CD1c-positive myeloid dendritic cell (primary cell): ENCODE data around the gene MAP3K1.
A peak's percentile ranks its signal among the peaks of the same experiment; 100 is the strongest.
"Not testable (repeated sequence)": the region's sequence is repeated elsewhere in the genome, so short reads cannot be mapped to it uniquely, and the experiment has no call there.

Source experiments
- DNase-seq: peaks from one replicate; pipeline ENCODE4 v3.0.0-alpha.2; 2016; ENCODE audit errors: extremely low spot score

MAP3K1 gene

DNA sequence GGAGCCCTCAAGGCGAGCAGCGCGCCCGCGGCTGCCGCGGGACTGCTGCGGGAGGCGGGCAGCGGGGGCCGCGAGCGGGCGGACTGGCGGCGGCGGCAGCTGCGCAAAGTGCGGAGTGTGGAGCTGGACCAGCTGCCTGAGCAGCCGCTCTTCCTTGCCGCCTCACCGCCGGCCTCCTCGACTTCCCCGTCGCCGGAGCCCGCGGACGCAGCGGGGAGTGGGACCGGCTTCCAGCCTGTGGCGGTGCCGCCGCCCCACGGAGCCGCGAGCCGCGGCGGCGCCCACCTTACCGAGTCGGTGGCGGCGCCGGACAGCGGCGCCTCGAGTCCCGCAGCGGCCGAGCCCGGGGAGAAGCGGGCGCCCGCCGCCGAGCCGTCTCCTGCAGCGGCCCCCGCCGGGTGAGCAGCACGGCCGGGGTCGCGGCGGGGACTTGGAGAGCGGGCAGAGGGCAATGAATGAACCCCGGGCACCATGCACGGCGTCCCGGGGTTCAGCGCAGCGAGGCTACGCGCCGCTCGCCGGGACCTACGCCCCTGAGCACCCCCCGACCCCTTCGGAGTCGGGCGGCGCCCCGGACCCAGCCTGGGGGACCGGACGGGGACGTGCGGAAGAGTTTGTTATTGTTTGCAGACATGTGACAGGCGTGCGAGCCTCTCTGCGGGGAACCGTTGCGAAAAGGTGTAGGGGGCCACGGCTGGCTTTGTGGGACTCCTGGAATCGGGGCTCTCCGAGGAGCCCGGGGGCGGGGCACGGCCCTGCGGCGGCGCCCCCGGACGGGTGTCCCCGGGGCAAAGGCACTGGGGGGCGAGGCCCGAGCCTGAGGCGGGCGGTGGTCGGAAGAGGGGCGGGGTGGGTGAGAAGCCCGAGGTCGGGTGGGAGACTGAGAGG is 553 bp downstream of the MAP3K1 start:
- DNase-seq, result peak; percentile 72

DNA sequence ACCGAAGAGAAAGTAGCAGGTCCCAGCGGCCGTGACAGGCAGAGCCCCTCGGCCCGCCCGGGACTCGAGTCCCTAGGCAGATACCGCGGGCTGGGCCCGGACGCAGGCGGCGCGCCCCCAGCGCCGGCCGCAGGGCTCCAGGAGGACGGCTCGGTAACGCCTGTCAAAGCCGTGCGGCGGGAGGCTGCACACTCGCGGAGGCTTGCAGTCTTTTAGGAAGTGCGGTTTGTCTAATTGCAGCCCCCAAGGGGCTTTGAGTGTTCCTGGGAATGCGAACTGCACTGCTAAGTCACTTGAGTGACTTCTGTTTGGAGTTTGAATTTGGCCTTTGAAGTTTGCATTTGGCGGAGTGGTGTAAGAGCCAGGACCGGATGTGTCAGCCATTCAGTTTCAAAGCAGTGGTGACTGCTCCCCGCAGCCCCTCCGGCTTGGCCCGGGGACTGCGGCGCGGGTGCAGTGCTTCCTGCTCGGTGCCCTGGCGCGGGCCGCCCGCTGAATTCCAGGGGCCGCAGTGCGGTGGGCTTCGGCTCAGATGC is 1.3 kb downstream of the MAP3K1 start:
- DNase-seq, result peak; percentile 71

DNA sequence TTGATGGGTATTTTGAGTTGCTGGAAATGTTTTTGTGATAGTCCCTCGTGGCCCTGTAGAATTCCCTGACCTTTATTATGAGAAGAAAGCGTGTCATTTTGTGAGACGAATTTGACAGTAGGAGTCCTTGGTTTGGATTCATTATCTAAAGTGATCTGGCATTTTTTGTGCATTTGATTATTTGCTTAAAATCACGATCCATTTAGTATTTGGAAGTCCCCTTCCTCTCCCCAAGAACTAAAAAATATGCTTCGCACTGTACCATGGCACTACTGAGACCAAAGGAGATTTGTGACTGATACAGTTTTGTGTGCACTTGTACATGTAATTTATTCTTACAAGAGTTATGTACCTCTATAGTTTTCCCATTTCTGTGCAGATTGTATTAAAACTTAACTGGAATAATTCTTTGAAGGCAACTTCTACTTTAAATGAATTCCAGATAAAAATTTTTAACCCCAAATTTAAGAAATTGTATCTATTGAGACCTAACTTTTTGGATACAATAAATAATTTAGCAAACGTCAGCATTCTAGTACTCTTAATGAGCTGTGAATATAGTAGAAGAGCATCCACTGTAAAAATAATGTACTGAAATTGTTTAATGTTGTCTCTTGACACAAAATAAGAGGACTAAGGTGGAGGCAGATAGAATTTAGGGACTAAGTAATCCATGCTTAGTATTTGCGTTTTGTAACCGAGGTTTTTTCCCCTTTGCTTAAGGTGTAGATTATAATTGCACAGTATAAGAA is 2.1 kb downstream of the MAP3K1 start:
- DNase-seq, result no peak

DNA sequence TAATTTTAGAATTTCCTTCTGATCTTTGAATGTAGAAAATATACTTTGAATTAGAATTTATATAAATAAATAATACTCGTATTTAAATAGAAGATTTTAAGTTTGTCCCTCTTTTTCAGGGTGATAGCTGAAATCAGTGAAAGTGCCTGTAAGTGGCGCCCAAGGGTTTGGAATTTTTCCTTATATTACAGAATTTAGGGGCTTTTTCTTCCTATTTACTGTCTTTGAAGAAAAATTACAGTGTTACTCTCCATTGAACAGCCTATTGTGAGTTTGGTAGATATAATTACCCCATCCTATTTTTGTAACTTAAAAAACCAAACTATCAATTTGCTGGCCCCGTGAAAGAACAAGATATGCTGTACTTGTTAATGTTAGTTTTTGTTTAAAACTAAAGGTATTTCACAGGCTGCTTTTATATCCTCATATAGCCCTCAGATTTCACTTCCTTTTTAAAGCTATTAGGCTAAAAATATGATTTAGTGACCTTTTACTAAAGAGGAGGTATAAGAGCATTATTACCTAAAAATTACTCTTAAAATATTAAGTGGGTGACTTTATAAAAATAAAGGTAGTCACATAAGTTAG is 3.2 kb downstream of the MAP3K1 start:
- peak; percentile 51 for DNase-seq

DNA sequence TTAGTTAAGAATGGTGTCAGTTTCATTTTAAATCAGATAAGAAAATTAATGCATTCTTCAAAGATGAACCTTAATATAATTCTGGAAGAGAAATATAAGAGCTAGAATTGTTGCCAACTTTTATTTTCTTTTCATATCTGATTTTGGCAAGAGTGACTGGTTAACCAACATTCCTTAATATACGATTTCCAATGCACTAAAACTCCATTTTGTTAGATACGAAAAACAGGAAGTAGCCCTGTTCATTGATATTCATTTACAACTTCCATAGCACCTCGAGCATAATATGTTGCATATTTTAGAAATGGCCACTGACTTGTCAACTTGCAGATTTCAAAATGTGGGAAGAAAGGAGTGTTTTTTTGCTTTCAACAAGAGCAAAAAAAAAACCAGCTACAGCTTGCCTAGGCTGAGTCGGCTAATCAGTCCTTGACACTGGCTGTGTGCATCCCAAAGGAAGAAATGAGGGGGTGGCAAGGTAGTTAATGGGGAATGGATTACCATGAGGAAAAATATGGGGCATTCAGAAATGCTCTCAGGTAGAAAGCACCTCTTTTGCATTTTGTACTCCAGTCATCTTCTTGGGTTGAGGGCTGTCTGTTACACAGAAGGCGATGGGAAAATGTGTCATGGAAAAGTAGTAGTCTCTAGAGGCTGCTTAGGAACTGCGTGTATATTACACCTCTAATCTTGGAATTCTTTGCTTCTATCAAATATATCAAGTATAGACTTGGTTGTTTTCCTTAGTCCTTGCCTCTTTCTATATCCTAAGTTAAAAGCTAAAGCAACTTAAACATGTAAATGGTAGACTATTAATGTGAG is 3.9 kb downstream of the MAP3K1 start:
- DNase-seq, result peak; percentile 77

DNA sequence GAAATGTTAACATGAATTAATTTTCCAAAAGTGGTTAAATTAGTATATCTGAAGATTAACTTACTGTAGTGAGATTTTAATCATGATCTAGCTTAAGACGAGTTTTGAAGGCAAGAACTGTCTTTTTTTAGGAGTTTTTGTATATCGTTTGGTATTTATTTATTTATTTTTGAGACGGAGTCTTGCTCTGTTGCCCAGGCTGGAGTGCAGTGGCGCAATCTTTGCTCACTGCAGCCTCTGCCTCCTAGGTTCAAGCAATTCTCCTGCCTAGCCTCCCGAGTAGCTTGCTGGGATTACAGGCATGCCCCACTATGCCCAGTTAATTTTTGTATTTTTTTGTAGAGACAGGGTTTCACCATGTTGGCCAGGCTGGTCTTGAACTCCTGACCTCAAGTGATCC is 6.5 kb downstream of the MAP3K1 start:
- not testable (repeated sequence) for DNase-seq

DNA sequence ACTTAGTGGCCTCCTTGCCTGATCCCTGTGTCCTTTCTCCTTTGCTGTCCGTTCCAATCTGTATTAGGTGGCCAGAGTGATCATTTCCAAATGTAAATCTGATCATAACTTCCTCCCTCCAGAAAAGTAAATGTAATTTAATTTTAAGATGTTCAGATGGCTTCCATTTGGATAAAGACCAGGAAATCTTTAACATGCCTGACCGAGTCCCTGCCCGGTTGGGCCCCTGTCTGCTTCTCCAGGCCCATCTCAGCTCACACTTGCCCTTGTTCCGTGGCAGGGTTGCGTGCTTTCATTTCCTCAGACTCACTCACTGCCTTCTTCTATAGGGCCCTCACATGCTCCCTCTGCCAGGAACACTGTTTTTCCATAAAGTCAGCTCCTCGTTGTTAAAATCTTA is 7.6 kb downstream of the MAP3K1 start:
- peak; percentile 49 for DNase-seq

DNA sequence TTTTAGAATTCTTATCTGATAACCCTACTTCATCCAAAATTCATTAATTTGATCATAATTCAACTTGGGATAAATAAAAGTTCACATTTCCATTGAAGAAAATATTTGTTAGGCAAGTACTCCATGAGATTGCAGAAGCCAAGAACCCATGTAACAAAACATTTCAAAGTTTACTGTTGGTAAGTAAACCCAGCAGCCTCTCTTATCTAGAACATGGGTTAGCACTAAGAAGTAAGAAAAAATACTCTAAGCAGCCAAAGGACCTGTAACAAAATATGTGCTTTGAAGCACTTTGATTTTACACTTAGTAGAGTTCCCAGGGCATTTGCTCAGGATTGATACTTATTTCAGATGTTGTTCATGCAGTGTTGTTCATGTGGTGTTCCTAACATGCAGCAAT is 8.7 kb downstream of the MAP3K1 start:
- no peak for DNase-seq

DNA sequence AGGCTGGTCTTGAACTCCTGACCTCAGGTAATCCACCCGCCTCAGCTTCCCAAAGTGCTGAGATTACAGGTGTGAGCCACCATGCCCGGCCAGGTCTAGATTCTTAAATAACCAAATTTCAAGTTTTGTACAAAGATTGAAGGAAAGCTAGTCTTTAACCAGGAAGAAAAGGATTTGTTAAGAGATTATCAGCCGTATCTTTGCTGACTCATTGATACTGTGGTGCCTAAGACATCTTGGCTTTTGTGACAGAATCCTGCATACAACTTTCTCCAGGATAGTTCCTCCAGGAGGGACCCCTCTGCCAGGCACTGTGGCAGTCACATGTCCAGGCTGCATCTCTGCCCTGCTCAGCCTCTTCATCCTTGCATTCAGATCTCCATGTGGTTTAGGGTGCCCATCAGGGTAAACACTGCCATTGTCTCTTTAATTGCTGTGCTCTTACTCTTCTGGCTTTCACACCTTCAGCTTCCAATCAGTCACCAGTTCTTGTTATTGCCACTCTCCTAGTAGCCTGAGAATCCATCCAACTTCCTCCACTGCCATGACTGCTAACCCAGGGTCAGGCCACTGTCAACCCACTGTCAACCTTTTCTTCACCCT is 10.0 kb downstream of the MAP3K1 start:
- DNase-seq, result peak; percentile 30

DNA sequence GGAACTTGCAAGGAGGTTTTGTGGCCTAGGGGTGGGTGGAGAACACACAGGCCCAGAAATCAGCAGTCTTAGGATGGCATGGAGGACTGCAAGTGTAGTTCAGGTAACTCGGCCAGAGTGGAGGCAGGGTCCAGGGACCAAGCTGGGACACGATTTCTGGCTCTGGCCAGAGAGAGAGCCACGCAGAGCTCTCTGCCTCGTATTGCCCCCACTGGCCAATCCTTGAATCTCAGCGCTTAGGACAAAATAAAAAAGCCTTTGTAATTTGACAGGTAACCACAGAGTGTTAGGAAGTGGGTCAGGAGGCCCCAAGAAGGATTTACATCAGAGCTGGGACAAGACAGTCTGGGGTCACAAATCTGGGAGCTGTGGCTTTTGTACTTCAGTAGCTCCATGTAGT is 11.7 kb downstream of the MAP3K1 start:
- no peak for DNase-seq

DNA sequence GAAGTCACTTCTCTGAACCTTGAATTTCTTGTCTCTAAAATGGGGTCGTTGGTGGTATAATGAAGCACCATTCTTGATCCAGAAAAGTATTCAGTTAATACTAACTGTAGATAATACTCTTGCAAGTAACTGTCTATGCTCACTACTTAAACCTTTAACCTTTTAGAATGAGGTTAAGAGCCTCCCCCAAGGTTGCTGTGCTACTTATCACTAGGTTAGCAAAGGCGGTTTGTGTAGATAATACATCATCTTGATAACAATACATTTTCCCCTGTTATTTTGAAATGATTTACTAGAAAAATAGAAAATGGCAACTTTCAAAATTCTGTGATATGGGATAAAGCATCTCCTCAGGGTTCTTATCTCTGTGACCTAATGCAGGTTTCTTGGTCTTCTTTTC is 12.6 kb downstream of the MAP3K1 start:
- no peak for DNase-seq

DNA sequence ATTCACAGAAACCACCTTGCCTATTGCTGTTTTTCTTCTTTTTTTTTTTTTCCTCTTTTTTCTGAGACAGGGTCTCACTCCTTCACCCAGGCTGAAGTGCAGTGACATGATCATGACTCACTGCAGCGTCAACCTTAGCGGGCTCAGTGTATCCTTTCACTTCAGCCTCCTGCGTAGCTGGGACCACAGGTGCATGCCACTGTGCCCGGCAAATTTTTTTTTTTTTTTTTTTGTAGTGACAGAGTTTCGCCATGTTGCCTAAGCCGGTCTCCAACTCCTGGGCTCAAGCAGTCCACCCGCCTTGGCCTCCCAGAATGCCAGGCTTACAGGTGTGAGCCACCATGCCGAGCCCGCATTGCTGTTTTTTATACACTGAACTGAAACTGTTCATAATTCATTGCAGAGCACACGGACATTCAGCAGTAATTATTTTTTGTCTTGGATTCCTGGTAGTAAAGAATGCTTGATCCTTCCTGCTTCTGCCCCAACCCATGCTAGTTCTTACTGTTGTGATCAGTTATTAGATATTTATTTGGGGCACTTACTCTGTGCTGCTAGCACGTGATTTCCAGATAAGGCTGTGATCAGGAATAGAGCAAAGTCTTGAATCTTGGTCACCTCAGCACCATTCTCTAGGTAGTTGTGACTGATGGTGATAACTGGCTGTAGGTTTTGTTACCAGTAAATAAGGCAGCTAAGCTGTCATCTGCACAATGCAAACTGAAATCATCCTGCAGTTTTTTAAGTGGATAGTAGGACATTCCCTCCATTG is 14.0 kb downstream of the MAP3K1 start:
- DNase-seq, result no peak

DNA sequence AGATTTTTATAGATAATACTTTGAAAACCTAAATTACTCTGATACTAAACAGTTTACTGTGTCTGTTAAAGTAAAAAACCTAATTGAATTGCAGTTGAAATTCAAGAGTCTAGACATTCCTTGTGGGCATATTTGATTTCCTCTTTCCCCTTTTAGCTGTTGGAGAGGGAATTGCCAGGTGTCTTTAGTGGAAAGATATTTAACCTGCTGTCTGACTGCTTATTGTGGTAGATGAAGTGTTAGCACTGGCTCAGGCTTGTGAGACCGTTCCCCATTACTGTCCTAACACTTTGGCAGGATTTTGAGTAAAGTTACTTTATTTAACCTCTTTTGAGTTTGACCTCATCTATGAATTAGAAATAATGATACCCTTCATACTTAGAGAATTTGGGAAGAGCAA is 16.4 kb downstream of the MAP3K1 start:
- no peak for DNase-seq

DNA sequence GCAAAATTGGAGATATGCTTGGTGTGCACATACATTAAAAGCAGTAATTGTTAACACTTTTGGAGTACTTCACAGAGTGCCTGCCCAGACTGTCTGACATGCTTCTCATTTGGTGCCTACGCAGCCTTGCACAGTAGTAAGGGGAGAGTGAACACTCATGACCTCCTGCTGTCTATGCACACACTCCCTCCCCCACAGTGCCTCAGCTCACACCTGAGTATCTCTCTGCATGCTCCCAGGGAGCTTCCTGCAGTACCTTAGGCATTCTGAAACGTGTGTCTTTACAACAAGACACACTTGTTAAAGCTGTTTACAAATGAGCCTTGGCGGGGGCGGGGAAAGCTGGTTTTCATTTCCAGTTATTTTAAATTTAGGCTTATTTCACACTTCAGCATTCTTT is 18.0 kb downstream of the MAP3K1 start:
- no peak for DNase-seq

DNA sequence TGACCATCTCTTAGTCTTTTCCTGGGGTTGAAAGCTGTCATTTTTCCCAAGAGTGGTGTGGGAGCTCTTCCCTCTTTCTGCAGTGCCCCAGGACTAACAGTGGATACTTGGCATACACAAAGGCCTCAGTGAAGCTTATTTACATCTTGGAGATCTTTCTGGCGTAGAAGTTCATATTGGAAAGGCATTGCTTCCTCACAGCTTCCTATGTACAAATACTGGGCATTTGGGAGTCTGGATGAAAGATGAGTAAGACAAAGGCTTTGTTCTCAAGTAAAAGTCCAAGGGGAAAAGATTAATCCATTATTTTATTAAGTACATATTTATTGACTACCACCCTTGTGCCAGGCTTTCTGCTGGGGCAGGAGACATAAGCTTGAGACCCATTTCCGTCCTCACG is 22.0 kb downstream of the MAP3K1 start:
- no peak for DNase-seq

DNA sequence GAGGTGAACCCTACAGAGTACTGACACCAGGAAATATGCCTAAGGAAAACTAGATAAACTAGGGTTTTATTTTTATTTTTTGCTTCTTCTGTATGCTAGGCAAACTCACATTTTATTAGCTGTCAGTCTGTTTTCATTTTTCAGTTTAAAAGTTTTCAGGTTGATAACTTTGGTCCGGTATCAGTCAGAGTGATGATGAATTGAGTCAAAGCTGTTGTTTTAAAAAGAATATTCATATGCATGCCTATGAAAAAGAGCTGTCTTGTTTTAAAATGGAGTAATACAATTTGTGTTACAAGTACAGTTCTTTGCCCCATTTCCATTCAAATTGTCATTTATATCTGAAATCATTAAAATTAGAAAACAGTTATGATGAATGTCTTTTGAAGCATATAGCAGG is 22.6 kb downstream of the MAP3K1 start:
- DNase-seq, result no peak

DNA sequence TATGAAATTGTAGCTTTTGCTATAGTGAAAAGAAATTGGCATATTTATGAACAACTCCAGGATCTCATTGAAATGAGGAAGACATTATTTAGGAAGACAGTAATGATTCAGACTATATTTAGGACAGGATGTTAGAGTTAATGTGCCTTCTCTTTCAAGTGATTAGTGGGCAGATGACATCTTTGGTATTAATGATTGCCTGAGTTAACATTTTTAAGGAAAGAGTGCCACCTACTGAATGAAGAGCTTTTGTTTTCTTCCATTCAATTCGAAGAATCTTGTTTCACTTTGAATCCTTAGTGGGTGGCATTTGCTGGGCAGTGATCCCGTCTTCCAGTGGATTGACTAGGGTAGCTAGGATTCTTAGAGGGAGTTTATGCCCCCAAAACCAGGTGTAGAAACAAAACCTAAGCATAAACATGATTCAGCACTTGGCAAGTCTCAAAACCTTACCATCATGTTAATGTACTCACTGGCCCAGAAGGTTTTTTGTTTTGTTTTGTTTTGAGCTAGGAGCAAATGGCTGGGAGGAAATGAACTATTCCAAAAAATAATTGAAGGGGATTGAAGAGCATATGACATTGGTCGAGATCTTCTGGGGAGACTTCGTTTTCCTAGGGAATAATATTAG is 23.2 kb downstream of the MAP3K1 start:
- DNase-seq, result peak; percentile 76

DNA sequence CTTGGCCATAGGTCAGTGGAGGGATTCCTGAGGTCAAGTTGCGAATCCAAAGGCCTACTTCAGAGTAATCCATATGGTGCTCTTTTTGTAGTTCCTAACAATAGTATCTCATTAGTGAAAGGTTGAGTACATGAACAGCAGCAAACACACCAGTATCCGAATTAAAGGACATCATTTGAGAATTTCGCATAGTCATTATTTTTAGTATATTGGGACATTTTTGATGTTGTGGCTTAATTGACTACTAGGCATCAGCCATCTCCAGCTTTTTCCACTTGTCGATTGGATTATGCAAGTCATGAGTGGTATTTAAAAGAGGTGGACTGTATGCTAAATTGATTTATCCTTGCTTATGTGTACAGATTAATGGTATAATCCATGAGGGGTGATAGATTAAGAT is 23.7 kb downstream of the MAP3K1 start:
- no peak for DNase-seq

DNA sequence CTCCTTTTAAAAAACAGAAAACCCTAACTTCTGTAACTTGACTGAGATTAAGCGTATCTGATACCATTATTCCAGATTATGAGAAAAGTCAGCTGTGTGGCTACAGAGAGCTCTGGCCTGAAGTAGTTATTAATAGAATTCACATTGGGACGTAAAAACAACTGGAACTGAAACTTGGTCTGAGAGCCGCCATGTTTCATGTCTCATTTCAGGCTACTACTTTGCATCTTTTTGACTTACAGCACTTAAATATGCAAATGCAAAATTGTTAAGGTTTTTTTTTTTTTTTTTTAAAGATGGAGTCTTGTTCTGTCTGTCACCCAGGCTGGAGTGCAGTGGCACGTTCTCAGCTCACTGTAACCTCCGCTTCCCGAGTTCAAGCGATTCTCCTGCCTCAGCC is 25.2 kb downstream of the MAP3K1 start:
- peak; percentile 56 for DNase-seq

DNA sequence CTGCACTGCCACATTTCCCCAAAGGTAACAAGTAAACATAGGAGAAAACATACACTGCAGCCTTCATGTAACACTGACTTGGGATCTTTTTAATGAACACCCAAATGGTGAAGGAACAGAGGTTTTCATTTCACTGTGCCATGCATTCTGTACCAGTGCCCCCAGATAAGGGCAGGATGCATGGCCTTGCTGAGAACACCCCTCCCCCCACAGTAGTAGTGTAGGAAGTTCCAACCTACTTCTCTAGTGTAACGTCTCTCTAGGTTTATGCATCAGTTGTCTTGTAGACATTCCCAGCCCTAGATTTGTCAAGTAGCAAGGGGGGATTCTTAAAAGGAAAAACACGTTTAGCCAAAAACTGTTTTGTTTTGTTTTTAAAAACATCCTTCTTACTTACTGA is 29.9 kb downstream of the MAP3K1 start:
- DNase-seq, result no peak
